GM12892 (cell line): ENCODE measurements around the gene PPID.
A peak's percentile ranks its signal among the peaks of the same experiment; 100 is the strongest.
"Not testable (repeated sequence)": the region's sequence is repeated elsewhere in the genome, so short reads cannot be mapped to it uniquely, and the experiment has no call there.

ENCODE experiments used
- DNase-seq: peaks from one replicate; pipeline ENCODE4 v3.0.0; 2011; ENCODE audit not compliant: insufficient read length
- FAIRE-seq: peaks from 2 replicates; lab custom pipeline; 2011; peaks lifted over from hg19 to GRCh38; lab: Jason Lieb, UNC
- POLR2A ChIP-seq: IDR thresholded peaks from 2 replicates; pipeline ENCODE4 v1.6.1; 2011; ENCODE audit warnings: low read depth, low read length, control low read depth
- POLR2AphosphoS5 ChIP-seq: IDR thresholded peaks from 2 replicates; pipeline ENCODE4 v1.6.1; 2011; ENCODE audit warnings: low read depth, low read length, control low read depth
- TAF1 ChIP-seq: IDR thresholded peaks from 2 replicates; pipeline ENCODE4 v1.6.1; 2011; ENCODE audit warnings: low read depth, mild to moderate bottlenecking, control low read depth, low read length, borderline replicate concordance

Gene PPID

GRCh38 chr4:158758703-158759102 is 35.5 kb upstream of the PPID start:
- DNase-seq (no peak), FAIRE-seq (no peak)
- no peak for TF ChIP-seq POLR2A
- TF ChIP-seq TAF1: no peak
- TF ChIP-seq POLR2AphosphoS5: no peak

DNA sequence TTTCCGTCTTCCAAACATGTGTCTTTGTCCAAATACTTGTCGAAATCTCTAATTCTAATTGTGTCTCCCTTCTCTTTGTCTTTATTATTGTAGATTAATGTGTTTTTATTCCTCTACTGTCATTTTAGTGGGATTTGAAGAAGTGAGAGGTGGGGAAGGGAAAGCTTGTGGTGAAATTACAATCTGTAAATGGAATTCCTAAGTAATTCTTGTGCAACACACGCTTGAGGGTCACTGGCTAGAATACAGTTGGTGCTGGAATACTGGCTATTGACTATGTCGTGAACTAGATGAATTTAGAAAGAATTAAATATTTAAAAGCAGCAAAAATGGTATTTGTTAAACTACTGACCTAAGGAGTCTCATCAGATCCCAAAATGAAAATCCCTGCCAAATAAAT is 34.9 kb upstream of the PPID start:
- FAIRE-seq (no peak), DNase-seq (no peak)
- no peak for TF ChIP-seq POLR2AphosphoS5
- no peak for TF ChIP-seq POLR2A
- TF ChIP-seq TAF1: no peak

DNA sequence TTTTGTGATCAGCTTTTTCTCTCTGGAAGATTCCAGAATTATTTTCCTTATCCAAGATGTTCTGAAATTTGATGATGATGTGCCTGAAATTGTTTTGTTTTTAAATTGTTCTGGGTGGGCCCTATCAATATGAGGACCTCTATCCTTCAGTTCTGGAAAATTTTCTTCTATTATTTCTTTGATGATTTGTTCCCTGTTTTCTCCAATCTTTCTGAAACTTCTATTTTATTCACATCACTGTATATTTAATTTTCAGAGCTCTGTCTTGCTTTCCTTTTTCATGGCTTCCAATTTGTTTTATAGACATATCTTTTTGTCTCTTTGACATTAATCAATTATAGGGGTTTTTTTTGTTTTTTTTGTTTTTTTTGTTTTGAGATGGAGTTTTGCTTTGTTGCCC is 33.4 kb upstream of the PPID start:
- no peak for DNase-seq
- FAIRE-seq: no peak
- TF ChIP-seq TAF1: no peak
- no peak for TF ChIP-seq POLR2AphosphoS5
- no peak for TF ChIP-seq POLR2A

GRCh38 chr4:158755819-158756218 is 32.6 kb upstream of the PPID start:
- not testable (repeated sequence) for DNase-seq

GRCh38 chr4:158754385-158755180 is 31.4 kb upstream of the PPID start:
- no peak for DNase-seq
- no peak for TF ChIP-seq POLR2A
- no peak for TF ChIP-seq POLR2AphosphoS5
- TF ChIP-seq TAF1: no peak
- FAIRE-seq: no peak

More at GRCh38 chr4:158755819-158756218, 32.6 kb upstream of the PPID start:
- FAIRE-seq: not testable (repeated sequence)

DNA sequence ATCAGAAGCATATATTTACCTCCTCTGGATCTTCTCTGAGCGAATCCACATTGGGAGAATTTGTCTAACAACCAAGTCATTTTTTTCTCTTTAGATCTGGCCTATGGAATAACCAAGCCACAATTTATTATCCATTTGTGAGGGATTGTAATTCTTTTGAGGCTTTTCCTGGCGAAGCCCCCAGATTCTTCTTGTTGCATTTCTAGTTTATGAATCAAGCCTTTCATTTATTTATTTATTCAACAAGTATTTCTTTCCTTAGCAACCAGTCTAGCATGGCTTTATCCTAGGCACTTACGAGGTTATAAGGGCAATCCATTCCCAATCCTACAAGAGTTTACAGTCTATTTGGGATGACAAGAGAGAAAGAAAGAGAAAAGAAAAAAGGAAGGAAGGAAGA is 27.2 kb upstream of the PPID start:
- no peak for TF ChIP-seq POLR2AphosphoS5
- TF ChIP-seq TAF1: no peak
- no peak for TF ChIP-seq POLR2A
- FAIRE-seq (no peak), DNase-seq (no peak)

GRCh38 chr4:158746537-158746936 is 23.3 kb upstream of the PPID start:
- DNase-seq, FAIRE-seq: not testable (repeated sequence)

GRCh38 chr4:158741326-158742021 is 18.3 kb upstream of the PPID start:
- FAIRE-seq (no peak), DNase-seq (no peak)
- TF ChIP-seq TAF1 (no peak), POLR2A (no peak), POLR2AphosphoS5 (no peak)

DNA sequence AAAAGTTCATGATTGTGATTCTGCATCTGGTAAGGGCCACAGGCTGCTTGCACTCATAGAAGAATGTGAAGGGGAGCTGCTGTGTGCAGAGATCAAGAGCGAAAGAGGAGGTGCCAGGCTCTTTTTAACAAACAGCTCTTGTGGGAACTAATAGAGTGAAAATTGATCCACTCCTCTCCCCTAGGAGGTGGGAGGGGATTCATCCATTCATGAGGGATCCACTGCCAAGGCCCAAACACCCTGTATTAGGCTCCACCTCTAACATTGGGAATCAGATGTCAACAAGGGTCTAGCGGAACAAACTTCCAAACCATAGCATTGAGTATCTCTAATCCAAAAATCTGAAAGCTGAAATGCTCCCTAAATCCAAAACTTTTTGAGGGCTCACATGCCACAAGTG is 16.4 kb upstream of the PPID start:
- TF ChIP-seq POLR2A: no peak
- TF ChIP-seq TAF1: no peak
- no peak for TF ChIP-seq POLR2AphosphoS5
- DNase-seq (no peak), FAIRE-seq (no peak)

DNA sequence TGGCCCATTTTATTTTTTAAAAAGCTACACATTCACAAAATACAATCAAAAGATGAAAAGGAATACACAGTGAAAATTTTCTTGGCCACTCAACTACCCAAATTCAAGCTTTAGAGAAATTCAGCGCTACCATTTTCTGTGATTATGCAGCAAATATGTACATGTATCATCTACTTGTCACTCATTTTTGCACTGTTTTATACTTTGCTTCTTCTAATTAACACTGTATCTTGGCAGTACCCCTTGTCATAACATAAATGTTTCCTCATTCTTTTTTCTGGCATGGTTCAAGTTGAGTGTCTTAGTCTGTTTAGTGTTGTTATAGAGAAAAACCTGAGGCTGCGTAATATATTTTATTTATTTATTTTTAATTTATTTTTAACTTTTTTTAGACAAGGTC is 15.7 kb upstream of the PPID start:
- TF ChIP-seq TAF1 (no peak), POLR2A (no peak)
- no peak for FAIRE-seq
- no peak for DNase-seq

GRCh38 chr4:158729716-158730559 is 6.7 kb upstream of the PPID start:
- TF ChIP-seq POLR2AphosphoS5 (no peak), POLR2A (no peak), TAF1 (no peak)
- DNase-seq (no peak), FAIRE-seq (peak; percentile 42)

GRCh38 chr4:158728236-158728635 is 5.0 kb upstream of the PPID start:
- no peak for TF ChIP-seq TAF1
- no peak for TF ChIP-seq POLR2A
- TF ChIP-seq POLR2AphosphoS5: no peak
- FAIRE-seq: no peak
- DNase-seq: no peak
